PC-9 (cell line): Measurements from ENCODE around the gene HOXA4. TPM values are rescaled to one million over a fixed set of nuclear protein-coding genes. Genes with fewer than 3 reads are reported as not detected.

ENCODE experiments used
- BruUV-seq: library from RNA; stranded (reverse); fragments of 400-500 nt; replicated peaks from 2 replicates; lab custom pipeline; 2021; lab: Mats Ljungman, UMichigan
- CTCF ChIA-PET: fragments of 300-600 bp; sonication (Branson Sonifier 250); formaldehyde crosslinking; loops from one replicate; lab custom pipeline; 2022; ENCODE audit warnings: antibody characterized with exemption; lab: Charles Lee
- POLR2A ChIA-PET: fragments of 300-600 bp; sonication (Branson Sonifier 250); formaldehyde crosslinking; loops from one replicate; lab custom pipeline; 2022; ENCODE audit warnings: antibody characterized with exemption; ENCODE audit not compliant: unreplicated experiment; lab: Charles Lee
- DNase-seq, 2 experiments: peaks; one replicate each; pipeline versions ENCODE4 v3.0.0 to v3.0.0-alpha.2; 2015 to 2022; ENCODE audit warnings: mixed read lengths in 1 of 2
- H2AFZ ChIP-seq: fragments of 200-600 bp; sonication (generic); 2 replicates; pipeline ENCODE4 v1.8.1; 2017; ENCODE audit warnings: antibody characterized with exemption
- H3F3A ChIP-seq: fragments of 200-600 bp; sonication (generic); 2 replicates; pipeline ENCODE4 v1.8.1; 2017; ENCODE audit warnings: antibody characterized with exemption, mild to moderate bottlenecking, low read depth; ENCODE audit not compliant: insufficient read depth
- H3K27ac ChIP-seq: fragments of 200-600 bp; sonication (generic); 2 replicates; pipeline ENCODE4 v1.6.1; 2016; ENCODE audit warnings: mixed run types
- H3K27me3 ChIP-seq: fragments of 200-600 bp; sonication (generic); 2 replicates; pipeline ENCODE4 v1.6.1; 2016; ENCODE audit warnings: low read depth, mixed run types; ENCODE audit not compliant: insufficient read depth
- H3K36me3 ChIP-seq: fragments of 200-600 bp; sonication (generic); 2 replicates; pipeline ENCODE4 v1.6.1; 2016; ENCODE audit warnings: low read depth, mixed run types
- H3K4me1 ChIP-seq: fragments of 200-600 bp; sonication (generic); replicated peaks from 2 replicates; pipeline ENCODE4 v1.6.1; 2016; ENCODE audit warnings: mixed run types; ENCODE audit not compliant: insufficient read depth
- H3K4me2 ChIP-seq: fragments of 200-600 bp; sonication (generic); 2 replicates; pipeline ENCODE4 v1.6.1; 2017; ENCODE audit warnings: mixed run types
- H3K4me3 ChIP-seq: fragments of 200-600 bp; sonication (generic); 2 replicates; pipeline ENCODE4 v1.6.1; 2016; ENCODE audit warnings: mixed run types
- H3K79me2 ChIP-seq: fragments of 200-600 bp; sonication (generic); 2 replicates; pipeline ENCODE4 v1.6.1; 2017; ENCODE audit warnings: low read depth, mixed run types
- H3K9me2 ChIP-seq: fragments of 200-600 bp; sonication (generic); 2 replicates; pipeline ENCODE4 v1.8.1; 2017; ENCODE audit warnings: mild to moderate bottlenecking; ENCODE audit not compliant: insufficient read depth
- H3K9me3 ChIP-seq: fragments of 200-600 bp; sonication (generic); 2 replicates; pipeline ENCODE4 v1.8.1; 2016; ENCODE audit warnings: low read depth; ENCODE audit not compliant: insufficient read depth
- H4K20me1 ChIP-seq: fragments of 200-600 bp; sonication (generic); 2 replicates; pipeline ENCODE4 v1.8.1; 2017; ENCODE audit not compliant: insufficient read depth
- CTCF ChIP-seq: fragments of 200-600 bp; sonication (generic); conservative IDR thresholded peaks from 2 replicates; pipeline ENCODE4 v1.6.1; 2017; ENCODE audit warnings: mixed run types, antibody characterized with exemption, mild to moderate bottlenecking, moderate library complexity
- EZH2 ChIP-seq: fragments of 200-600 bp; sonication (generic); IDR thresholded peaks from 2 replicates; pipeline ENCODE4 v1.8.0; 2017; ENCODE audit warnings: antibody characterized with exemption, low read depth
- intact Hi-C: fragments of 100-400 bp; cut with micrococcal nuclease; formaldehyde crosslinking; loops from one replicate; pipeline ENCODE4 v1.10.0; 2022; ENCODE audit not compliant: unreplicated experiment
- total RNA-seq: library from RNA; stranded (reverse); gene quantifications from 2 replicates; pipeline ENCODE4 v1.2.3, GENCODE V29; 2021

Gene HOXA4
- total RNA-seq, 1 experiment from 2014 or later: not detected

- no peak for DNase-seq
- intact Hi-C loops: no loop called here
- Histone ChIP-seq H3K27ac (no peak overlapping the region), H3K27me3 (no peaks in the 10 kb centered on the region), H3K4me3 (peak overlapping the region; percentile 45), H3K36me3 (no peaks in the 10 kb centered on the region), H2AFZ (peak overlapping the region; percentile 56), H3F3A (0 out of 2 replicates have a peak, but pooled peaks cover 4% of the 10 kb centered on the region), H3K4me2 (peak overlapping the region; percentile 70), H3K9me3 (no peaks in the 10 kb centered on the region), H3K79me2 (no peaks in the 10 kb centered on the region), H3K9me2 (no peaks in the 10 kb centered on the region), H3K4me1 (0 out of 2 replicates have a peak, but pooled peaks cover 11% of the 10 kb centered on the region), H4K20me1 (no peaks in the 10 kb centered on the region)
- BruUV-seq: no TSS peak
- ChIA-PET POLR2A (no interaction called here), CTCF (interaction anchor here (0.5 to 0.7 kb wide), 2 partner anchors 475 to 983 kb away, joined by 3 to 5 read pairs; no protein-coding TSS in a partner anchor)
- TF ChIP-seq CTCF (no peak), EZH2 (no peak)
These were observed 19.4 kb upstream of the HOXA4 start for GRCh38 chr7:27149842-27150567.

GRCh38 chr7:27148756-27149641 is 18.4 kb upstream of the HOXA4 start:
- H3K9me3 ChIP-seq: no peaks in the 10 kb centered on the region
- DNase-seq: no peak
- 0 out of 2 replicates have a peak, but pooled peaks cover 4% of the 10 kb centered on the region for H3F3A ChIP-seq
- H3K79me2 ChIP-seq: no peaks in the 10 kb centered on the region
- no peaks in the 10 kb centered on the region for H3K9me2 ChIP-seq
- H2AFZ ChIP-seq: no peak overlapping the region
- H3K36me3 ChIP-seq: no peaks in the 10 kb centered on the region
- H3K27me3 ChIP-seq: no peaks in the 10 kb centered on the region
- 0 out of 2 replicates have a peak, but pooled peaks cover 11% of the 10 kb centered on the region for H3K4me1 ChIP-seq
- H3K27ac ChIP-seq: no peak overlapping the region
- no peak for TF ChIP-seq EZH2
- TF ChIP-seq CTCF: no peak
- POLR2A ChIA-PET: interaction anchor here (0.6 kb wide), 1 partner anchor 561 kb away, joined by 3 read pairs; no protein-coding TSS in a partner anchor
- BruUV-seq: no TSS peak
- intact Hi-C loops: no loop called here
- CTCF ChIA-PET: no interaction called here
- peak overlapping the region; percentile 45; the same call in 1 of the 2 replicates for H3K4me3 ChIP-seq
- no peaks in the 10 kb centered on the region for H4K20me1 ChIP-seq
- H3K4me2 ChIP-seq: peak overlapping the region; percentile 70

- POLR2A ChIA-PET: interaction anchor here (0.6 kb wide), 1 partner anchor 562 kb away, joined by 3 read pairs; no protein-coding TSS in a partner anchor
- no peaks in the 10 kb centered on the region for H3K9me2 ChIP-seq
- no peak for TF ChIP-seq EZH2
- no peak for TF ChIP-seq CTCF
- H3K27ac ChIP-seq: no peak overlapping the region
- no peaks in the 10 kb centered on the region for H3K79me2 ChIP-seq
- intact Hi-C loops: no loop called here
- peak overlapping the region; percentile 55 for H3K4me2 ChIP-seq
- no TSS peak for BruUV-seq
- H3K4me1 ChIP-seq: 0 out of 2 replicates have a peak, but pooled peaks cover 11% of the 10 kb centered on the region
- CTCF ChIA-PET: no interaction called here
- H3K27me3 ChIP-seq: no peaks in the 10 kb centered on the region
- no peaks in the 10 kb centered on the region for H4K20me1 ChIP-seq
- H3K4me3 ChIP-seq: peak overlapping the region; percentile 35; the same call in 1 of the 2 replicates
- 0 out of 2 replicates have a peak, but pooled peaks cover 4% of the 10 kb centered on the region for H3F3A ChIP-seq
- H3K36me3 ChIP-seq: no peaks in the 10 kb centered on the region
- H3K9me3 ChIP-seq: no peaks in the 10 kb centered on the region
- DNase-seq: peak in 1 of 2 experiments; percentile 41
- H2AFZ ChIP-seq: peak overlapping the region; percentile 73
These were observed 17.6 kb upstream of the HOXA4 start for GRCh38 chr7:27148031-27148755.
